Cardiac septum (tissue), 1 donor: Measurements from ENCODE around the gene COX10. TPM values are rescaled to one million over a fixed set of nuclear protein-coding genes. Genes with fewer than 3 reads are reported as not detected.

ENCODE experiments used
- DNase-seq: peaks from one replicate; pipeline ENCODE4 v3.0.0-alpha.2; 2020; ENCODE audit warnings: low spot score
- intact Hi-C: fragments of 100-400 bp; cut with DNase I; formaldehyde crosslinking; loops from one replicate; pipeline ENCODE4 v1.14.0; 2022
- total RNA-seq: library from RNA; stranded (reverse); fragmentation: NEBNext Ultra II Directional; extraction: Animal tissue kit (Norgen Biotek cat#: 25700); gene quantifications from one replicate; pipeline ENCODE4 v1.2.1, GENCODE V29; 2021
- donor health status: DM: no; HTN: no; CAD: no.

The COX10 gene
- total RNA-seq, 1 donor from 2014 or later, result 43.3 TPM

GRCh38 chr17:14113137-14113536 is 43.8 kb downstream of the COX10 start:
- intact Hi-C loops, result no loop called here

DNA sequence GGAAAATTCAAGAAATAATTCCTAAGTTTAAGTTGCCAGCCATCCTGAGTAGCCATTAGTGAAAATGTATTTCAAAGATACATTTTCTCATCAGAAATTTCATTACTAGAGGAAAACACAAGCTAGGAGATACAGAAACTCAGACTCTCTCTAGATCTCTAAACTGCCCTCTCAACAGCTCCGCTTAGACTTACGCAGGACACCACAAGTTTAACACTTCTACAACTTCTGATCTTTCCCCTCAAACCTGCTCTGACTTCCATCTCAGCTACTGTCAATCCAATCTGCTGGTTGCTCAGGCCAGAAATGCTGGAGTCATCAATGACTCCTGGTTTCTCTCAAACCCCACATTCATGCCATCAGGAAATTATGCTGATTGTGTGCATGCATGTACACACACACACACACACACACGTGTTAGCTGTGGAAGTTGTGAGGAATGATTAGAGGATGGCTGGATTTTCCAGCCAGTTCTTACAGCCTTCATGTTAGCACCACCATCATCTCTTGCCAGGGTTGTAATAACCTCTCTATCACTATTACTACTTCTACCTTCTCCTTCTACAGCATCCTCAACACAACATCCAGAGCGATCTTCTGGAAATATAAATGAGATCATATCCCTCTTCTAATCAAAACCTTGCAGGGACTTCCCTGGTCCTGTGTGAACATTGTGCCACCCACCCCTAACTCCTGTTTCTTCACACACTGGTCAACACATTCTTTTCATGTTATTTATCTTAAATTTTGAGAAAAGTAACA is 47.1 kb downstream of the COX10 start:
- no peak for DNase-seq
- intact Hi-C loops, result no loop called here

More at GRCh38 chr17:14113137-14113536, 43.8 kb downstream of the COX10 start:
- DNase-seq, result no peak

- intact Hi-C loops, result no loop called here
- DNase-seq, result no peak
Measured at GRCh38 chr17:14118951-14119350, 49.6 kb downstream of the COX10 start.

- intact Hi-C loops, result no loop called here
- DNase-seq, result no peak
Measured at GRCh38 chr17:14119546-14119945, 50.2 kb downstream of the COX10 start.

- no peak for DNase-seq
- intact Hi-C loops, result no loop called here
Measured at GRCh38 chr17:14121952-14122351, 52.6 kb downstream of the COX10 start.

DNA sequence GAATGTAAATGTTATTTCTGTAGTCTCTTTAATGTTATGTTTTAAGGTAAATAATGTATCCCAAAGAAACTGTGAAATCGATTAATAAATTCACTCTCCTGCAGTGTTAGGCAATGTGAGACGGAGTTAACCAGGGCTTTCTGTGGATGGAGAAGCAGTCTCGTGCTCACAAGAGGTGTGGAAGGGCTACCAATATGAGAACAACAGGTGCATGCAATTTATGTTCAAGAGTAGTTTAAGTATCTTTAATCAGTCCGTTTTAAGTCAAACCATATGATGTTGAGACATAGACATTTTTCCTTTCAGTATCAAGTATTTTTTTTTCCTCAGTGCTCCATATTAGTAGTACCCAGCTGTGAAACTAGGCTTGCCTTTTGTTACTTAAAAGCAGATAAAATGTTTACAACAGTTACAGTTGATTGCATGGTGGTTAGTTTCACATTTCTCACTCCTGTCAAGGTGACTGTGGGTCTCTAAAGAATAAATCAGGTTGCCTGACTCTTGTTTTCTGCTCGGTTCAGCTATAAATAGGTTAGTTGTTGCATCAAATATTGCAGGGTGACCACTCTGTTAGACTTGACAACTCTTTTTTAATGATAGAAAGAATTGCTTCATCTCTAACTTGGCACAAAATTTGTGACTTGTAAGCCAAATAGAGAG is 54.4 kb downstream of the COX10 start:
- intact Hi-C loops, result no loop called here
- DNase-seq, result no peak

DNA sequence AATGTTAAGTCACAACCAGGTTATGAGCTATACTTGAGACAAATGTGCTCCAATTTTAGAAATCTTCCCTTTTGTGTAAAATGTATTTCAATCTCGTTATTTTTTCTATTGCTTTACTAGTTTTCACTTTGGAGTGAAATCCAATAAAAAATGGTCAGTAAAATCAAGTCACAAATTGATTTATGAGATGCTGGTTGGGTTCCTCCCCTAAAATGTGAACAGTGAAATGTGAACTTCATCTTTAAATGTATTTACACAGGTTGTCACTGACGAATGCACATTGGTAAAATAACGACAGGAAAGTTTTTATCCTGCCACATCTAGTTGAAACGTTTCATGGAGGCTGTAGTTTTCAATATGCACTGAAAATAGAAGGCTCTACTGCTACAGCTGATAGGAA is 55.5 kb downstream of the COX10 start:
- intact Hi-C loops, result no loop called here
- DNase-seq, result no peak

GRCh38 chr17:14125518-14126137 is 56.3 kb downstream of the COX10 start:
- DNase-seq, result no peak
- intact Hi-C loops, result no loop called here

DNA sequence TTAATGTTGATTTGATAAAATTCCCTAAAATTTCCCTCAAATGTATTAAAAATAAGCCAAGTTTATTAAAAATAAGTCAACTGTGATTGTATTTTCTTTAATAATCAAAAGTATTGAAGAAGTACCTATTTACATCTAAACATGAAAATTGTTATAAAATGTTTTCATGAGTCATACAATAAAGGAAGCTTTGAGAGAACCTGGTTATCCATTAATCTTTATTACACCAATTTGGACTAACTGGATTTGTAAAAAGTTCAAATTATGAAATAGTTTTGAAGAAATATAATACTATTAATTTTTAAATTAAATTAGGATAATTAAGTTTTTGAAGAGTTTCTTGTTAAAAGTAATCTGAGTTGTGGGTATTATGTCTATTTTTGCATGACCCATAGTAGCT is 63.8 kb downstream of the COX10 start:
- intact Hi-C loops, result no loop called here
- DNase-seq, result no peak

DNA sequence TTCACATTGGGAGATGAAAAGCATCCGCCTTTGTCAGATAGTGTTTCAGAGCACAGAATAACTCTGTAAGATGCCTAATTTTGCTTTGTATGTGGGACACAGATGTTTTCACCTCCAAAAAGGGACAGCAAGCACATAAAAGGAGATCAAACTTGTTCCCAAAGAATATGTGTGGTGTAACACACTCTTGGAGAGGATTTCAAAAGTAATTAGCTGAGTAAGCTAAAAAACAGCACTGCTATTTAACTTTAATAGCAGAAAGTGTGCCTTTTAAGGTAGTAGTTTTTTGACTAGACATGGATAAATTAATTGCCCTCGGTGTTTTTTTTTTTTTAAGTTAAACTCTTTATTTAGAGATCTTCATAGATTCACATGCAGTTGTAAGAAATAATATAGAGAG is 65.2 kb downstream of the COX10 start:
- no peak for DNase-seq
- intact Hi-C loops, result no loop called here

DNA sequence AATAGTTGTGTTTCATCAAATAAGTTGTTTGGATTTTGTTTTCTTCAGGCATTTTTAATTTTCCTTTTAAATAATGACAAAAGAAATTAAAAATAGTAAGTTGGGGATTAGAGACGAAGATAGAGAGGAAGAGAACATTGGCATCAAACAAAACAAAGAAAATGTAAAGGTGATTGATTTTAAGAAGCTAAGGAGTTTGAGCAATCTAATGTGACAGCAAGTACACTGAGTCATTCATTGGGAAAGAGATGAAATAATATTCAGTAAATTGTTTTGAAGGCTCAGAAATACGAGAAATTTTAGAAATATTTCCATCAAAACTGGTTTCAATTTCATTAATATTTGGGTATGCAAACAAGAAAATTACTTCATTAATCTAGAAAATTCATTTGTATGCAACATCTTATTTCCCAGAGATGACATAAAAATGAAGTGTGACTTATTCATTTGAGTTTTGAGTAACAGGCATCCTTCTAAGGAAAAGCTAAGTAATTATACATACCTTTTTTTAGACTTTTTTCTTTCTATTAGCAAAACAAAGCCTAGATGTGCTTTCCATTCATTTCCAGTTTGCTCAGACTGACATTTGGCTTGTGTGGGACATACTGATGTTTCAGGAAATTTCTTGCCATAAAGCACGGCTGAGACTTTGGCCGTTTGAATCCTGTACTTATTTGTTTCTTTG is 66.7 kb downstream of the COX10 start:
- intact Hi-C loops, result no loop called here
- no peak for DNase-seq

- intact Hi-C loops, result no loop called here
- DNase-seq, result no peak
Measured at GRCh38 chr17:14138649-14139048, 69.3 kb downstream of the COX10 start.

GRCh38 chr17:14143688-14144087 is 74.4 kb downstream of the COX10 start:
- intact Hi-C loops, result no loop called here
- DNase-seq, result no peak

DNA sequence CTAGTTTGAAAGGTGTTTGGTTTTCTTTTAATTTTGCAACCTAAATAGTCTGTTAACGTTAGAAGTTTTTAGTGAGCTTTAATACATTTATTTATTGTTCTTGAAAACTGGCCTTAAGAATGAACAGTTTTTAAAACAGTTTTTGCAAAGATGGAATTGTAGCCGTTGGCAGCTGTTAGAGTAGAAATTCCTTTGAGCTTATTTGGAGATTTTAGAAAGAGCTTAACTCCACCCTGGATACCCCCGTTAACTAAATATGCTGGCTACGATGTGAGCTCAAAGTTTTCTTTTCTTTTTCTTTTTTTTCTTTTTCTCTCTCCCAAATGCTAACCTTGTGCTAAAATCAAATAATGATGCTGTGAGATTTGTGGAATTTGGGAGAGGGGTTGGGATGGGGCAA is 75.2 kb downstream of the COX10 start:
- intact Hi-C loops, result no loop called here
- DNase-seq, result no peak

DNA sequence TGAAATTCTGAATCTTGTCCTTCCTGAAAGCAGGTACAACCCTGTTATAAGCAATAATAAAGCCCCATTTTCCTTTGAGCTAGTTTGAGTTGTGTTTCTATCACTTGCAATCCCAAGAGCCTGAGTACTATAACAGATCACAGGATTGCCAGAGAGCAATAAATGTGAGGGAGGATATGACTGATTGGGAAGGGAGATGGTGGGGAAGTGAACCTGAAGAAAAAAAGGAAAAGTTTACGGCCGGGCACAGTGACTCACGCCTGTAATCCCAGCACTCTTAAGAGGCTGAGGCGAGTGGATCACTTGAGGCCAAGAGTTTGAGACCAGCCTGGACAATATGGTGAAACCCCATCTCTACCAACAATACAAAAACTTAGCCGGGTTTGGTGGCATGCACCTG is 80.4 kb downstream of the COX10 start:
- DNase-seq, result no peak
- intact Hi-C loops, result no loop called here

DNA sequence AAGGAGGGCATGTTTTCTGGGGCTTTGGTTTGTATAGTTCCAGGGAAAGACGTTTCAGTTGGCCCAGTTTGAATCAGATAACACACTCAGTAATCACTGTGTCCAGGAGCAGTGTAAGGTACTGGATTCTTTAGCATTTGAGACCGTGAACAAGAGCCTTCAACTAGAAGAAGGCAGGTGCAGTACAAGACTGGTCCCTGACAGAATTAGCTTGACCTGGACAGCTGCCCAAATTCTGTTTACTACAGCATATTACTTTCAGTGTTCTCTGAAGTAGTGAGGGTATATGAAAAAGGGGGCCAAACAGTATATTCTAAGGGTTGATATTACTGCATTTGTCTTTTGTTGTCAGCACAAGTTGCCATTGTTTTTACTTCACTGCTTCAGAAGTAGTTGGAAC is 81.3 kb downstream of the COX10 start:
- intact Hi-C loops, result no loop called here
- no peak for DNase-seq

DNA sequence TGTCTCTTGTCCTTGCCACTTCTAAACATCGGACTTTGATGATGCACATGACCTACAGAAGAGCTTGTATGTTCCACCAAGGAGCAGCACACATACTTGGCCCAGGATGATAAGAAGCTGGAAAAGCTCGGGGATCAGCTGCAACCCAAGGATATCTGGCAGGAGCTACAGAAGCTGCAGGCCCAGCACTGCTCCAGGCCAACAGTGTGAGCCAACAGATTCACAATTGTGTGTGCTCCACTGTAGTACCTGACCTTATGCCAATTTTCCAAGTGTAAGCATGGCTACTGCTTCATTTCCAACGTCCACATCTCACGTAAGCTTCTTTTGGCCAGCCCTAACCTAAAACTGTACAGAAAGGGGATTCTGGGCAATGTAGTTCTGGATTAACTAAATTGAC is 83.4 kb downstream of the COX10 start:
- intact Hi-C loops, result no loop called here
- DNase-seq, result no peak

DNA sequence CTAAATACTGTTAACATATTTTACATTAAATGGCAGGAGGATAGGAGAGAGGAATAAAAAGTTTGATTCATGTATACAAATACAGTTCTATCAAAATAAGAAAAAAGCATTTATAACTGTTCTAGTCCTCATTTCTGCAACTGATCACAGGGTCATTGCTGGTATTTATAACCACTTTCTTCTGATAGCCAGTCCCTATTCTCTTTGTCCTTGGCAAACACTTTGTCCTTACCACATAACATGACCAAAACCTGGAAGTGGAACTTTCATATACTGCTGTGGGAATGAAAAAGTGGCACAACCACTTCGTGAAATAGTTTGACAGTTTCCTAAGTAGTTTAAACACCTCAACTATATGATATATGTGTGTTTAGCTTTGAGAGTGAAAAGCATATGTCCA is 84.1 kb downstream of the COX10 start:
- intact Hi-C loops, result no loop called here
- no peak for DNase-seq

DNA sequence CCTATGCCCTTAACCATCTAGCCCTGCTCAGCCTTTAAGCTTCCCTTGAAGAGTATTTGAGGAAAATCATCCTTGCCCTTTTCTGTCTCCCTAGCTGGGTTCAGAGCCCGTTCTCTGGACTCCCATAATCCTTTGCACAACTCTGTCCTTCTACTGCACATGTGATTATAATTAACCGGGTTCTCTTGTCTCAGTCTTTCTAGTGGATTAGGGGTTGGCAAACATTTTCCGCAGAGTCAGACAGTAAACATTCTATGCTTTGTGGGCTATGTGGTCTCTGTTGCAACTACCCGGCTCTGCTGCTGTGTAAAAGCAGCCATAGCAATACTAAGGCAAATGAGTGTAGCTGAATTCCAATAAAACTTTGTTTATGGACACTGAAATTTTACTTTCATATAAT is 87.4 kb downstream of the COX10 start:
- intact Hi-C loops, result no loop called here
- no peak for DNase-seq

DNA sequence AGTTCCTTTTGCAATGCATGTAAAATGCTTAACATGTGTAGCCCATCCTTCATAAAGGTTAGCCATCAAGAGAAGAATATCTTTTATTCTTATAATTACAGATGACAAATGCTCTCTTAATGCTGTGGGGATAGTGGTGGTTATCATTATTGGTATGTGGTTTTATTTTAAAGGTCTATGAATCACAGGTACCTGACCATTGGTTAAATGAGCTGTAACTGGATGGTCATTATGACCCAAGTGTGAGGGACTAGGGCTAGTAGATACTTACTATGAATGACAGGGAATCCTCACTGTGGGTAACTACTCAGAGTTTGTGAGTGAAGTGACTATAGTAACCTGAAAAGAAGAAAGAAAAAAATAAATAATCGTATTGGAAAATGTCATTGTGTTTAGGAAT is 88.5 kb downstream of the COX10 start:
- DNase-seq, result no peak

GRCh38 chr17:14158707-14159106 is 89.4 kb downstream of the COX10 start:
- no peak for DNase-seq
- intact Hi-C loops, result no loop called here

More for the DNA sequence above, 88.5 kb downstream of the COX10 start:
- intact Hi-C loops, result no loop called here
